ENCODE results near the gene FAM3B.

DNA sequence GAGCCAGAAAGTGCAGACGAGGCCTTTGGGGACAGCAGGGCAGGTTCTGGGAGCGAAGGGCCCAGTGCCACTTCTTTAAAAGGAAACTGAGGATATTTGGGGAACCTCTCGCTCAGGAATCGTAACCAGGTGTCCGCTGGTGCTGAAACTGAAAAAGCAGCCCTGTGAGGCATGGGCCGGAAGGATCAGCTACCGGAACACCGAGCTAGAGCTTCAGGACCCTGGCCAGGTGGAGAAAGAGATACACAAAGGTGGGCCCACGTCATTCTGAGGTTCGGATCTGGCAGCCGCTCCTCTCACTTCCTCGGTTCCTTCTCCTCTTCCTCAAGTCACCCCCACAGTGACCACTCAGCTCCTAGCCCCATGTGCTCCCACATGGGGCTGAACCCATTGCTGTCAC is 63.3 kb downstream of the FAM3B start:
- TF ChIP-seq, protein P1, sequence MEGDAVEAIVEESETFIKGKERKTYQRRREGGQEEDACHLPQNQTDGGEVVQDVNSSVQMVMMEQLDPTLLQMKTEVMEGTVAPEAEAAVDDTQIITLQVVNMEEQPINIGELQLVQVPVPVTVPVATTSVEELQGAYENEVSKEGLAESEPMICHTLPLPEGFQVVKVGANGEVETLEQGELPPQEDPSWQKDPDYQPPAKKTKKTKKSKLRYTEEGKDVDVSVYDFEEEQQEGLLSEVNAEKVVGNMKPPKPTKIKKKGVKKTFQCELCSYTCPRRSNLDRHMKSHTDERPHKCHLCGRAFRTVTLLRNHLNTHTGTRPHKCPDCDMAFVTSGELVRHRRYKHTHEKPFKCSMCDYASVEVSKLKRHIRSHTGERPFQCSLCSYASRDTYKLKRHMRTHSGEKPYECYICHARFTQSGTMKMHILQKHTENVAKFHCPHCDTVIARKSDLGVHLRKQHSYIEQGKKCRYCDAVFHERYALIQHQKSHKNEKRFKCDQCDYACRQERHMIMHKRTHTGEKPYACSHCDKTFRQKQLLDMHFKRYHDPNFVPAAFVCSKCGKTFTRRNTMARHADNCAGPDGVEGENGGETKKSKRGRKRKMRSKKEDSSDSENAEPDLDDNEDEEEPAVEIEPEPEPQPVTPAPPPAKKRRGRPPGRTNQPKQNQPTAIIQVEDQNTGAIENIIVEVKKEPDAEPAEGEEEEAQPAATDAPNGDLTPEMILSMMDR (IDR thresholded peaks at IDR 0.05 in 4 of 5, conservative IDR thresholded peaks at IDR 0.05 in 1 of 5): no peak
- no peak for TF ChIP-seq POLR2A (IDR thresholded peaks at IDR 0.05)

All from gastrocnemius medialis (tissue), 4 donors.